Smooth muscle cell (in vitro differentiated cells): ENCODE results near the gene SPACA5B. TPM values are rescaled to one million over a fixed set of nuclear protein-coding genes. Genes with fewer than 3 reads are reported as not detected.
"Not testable (repeated sequence)": the region's sequence is repeated elsewhere in the genome, so short reads cannot be mapped to it uniquely, and the experiment has no call there.

Experiments
- DNase-seq: peaks from one replicate; lab custom pipeline; 2025; ENCODE audit not compliant: unreplicated experiment; lab: John Stamatoyannopoulos, UW
- H2AFZ ChIP-seq: fragments of 200-600 bp; sonication (generic); 2 replicates; pipeline ENCODE4 v1.6.0; 2016; ENCODE audit warnings: antibody characterized with exemption, low read depth, mild to moderate bottlenecking
- H3F3A ChIP-seq: fragments of 200-600 bp; sonication (generic); 2 replicates; pipeline ENCODE4 v1.6.0; 2017; ENCODE audit warnings: antibody characterized with exemption, low read depth
- H3K27ac ChIP-seq: fragments of 200-600 bp; sonication (generic); 2 replicates; pipeline ENCODE4 v1.5.1; 2016; ENCODE audit warnings: low read depth, mild to moderate bottlenecking
- H3K27me3 ChIP-seq: fragments of 200-600 bp; sonication (generic); 2 replicates; pipeline ENCODE4 v1.6.1; 2016; ENCODE audit warnings: low read depth, mild to moderate bottlenecking
- H3K36me3 ChIP-seq: fragments of 200-600 bp; sonication (generic); 2 replicates; pipeline ENCODE4 v1.5.1; 2016; ENCODE audit warnings: low read depth
- H3K4me1 ChIP-seq: fragments of 200-600 bp; sonication (generic); 2 replicates; pipeline ENCODE4 v1.5.1; 2016; ENCODE audit warnings: low read depth
- H3K4me2 ChIP-seq: fragments of 200-600 bp; sonication (generic); 2 replicates; pipeline ENCODE4 v1.6.0; 2016; ENCODE audit warnings: mild to moderate bottlenecking
- H3K4me3 ChIP-seq: fragments of 200-600 bp; sonication (generic); 2 replicates; pipeline ENCODE4 v1.5.1; 2016; ENCODE audit warnings: mild to moderate bottlenecking
- H3K79me2 ChIP-seq: fragments of 200-600 bp; sonication (generic); 2 replicates; pipeline ENCODE4 v1.6.0; 2016; ENCODE audit warnings: low read depth, mild to moderate bottlenecking
- H3K9ac ChIP-seq: fragments of 200-600 bp; sonication (generic); 2 replicates; pipeline ENCODE4 v1.6.0; 2016; ENCODE audit warnings: low read depth
- H3K9me3 ChIP-seq: fragments of 200-600 bp; sonication (generic); replicated peaks from 2 replicates; pipeline ENCODE4 v1.5.1; 2016; ENCODE audit warnings: low read depth
- H4K20me1 ChIP-seq: fragments of 200-600 bp; sonication (generic); 2 replicates; pipeline ENCODE4 v1.6.0; 2016; ENCODE audit warnings: low read depth
- CTCF ChIP-seq: fragments of 200-600 bp; sonication (generic); IDR thresholded peaks from 2 replicates; pipeline ENCODE4 v1.5.1; 2017; ENCODE audit warnings: borderline replicate concordance, mild to moderate bottlenecking, antibody characterized with exemption; ENCODE audit not compliant: insufficient read depth, poor library complexity, severe bottlenecking
- WGBS: methylation state at CpG from one replicate; pipeline ENCODE4 v1.1.7; 2016; ENCODE audit warnings: low lambda C conversion rate; 5-methylcytosine and 5-hydroxymethylcytosine counted together
- polyA plus RNA-seq: library from polyadenylated mRNA; unstranded; fragments of >200 nt; fragmentation: Nextera tagmentation; extraction: Ambion mirVana; gene quantifications from 2 replicates; pipeline ENCODE4 v1.2.1, GENCODE V29; 2016
- total RNA-seq: library from RNA; depleted of rRNA; stranded (reverse); fragments of >200 nt; gene quantifications from 2 replicates; pipeline ENCODE4 v1.2.3, GENCODE V29; 2014

SPACA5B gene
- total and polyA plus RNA-seq, 2 experiments from 2014 or later = not detected

- no peaks in the 10 kb centered on the region for H4K20me1 ChIP-seq
- H3F3A ChIP-seq = no peaks in the 10 kb centered on the region
- no peaks in the 10 kb centered on the region for H3K9me3 ChIP-seq
- no peak overlapping the region for H3K9ac ChIP-seq
- no peak overlapping the region for H2AFZ ChIP-seq
- no peaks in the 10 kb centered on the region for H3K79me2 ChIP-seq
- TF ChIP-seq CTCF = no peak
- 79% methylated on average over 5 of the region's 5 CpGs for WGBS
- H3K4me1 ChIP-seq = no peaks in the 10 kb centered on the region
- H3K27ac ChIP-seq = no peak overlapping the region
- no peak overlapping the region for H3K4me2 ChIP-seq
- no peaks in the 10 kb centered on the region for H3K27me3 ChIP-seq
- no peak overlapping the region for H3K4me3 ChIP-seq
- DNase-seq = no peak
- no peaks in the 10 kb centered on the region for H3K36me3 ChIP-seq
Observed at GRCh38 chrX:48090123-48090522, 40.3 kb upstream of the SPACA5B start.

- not testable (repeated sequence) for H4K20me1 ChIP-seq, H2AFZ ChIP-seq, H3K4me2 ChIP-seq, H3K36me3 ChIP-seq, H3K79me2 ChIP-seq, H3K9me3 ChIP-seq, H3F3A ChIP-seq, H3K4me1 ChIP-seq, H3K4me3 ChIP-seq, DNase-seq, H3K27me3 ChIP-seq, H3K27ac ChIP-seq, H3K9ac ChIP-seq
- 54% methylated on average over 3 of the region's 3 CpGs for WGBS
Observed at GRCh38 chrX:48092558-48092957, 37.9 kb upstream of the SPACA5B start.

GRCh38 chrX:48101443-48101842 lies 29.0 kb upstream of the SPACA5B start:
- no peak overlapping the region for H3K9ac ChIP-seq
- H3K79me2 ChIP-seq = no peaks in the 10 kb centered on the region
- no peaks in the 10 kb centered on the region for H3F3A ChIP-seq
- no peaks in the 10 kb centered on the region for H3K9me3 ChIP-seq
- H3K4me2 ChIP-seq = no peak overlapping the region
- H3K4me3 ChIP-seq = no peak overlapping the region
- WGBS = 87% methylated on average over 3 of the region's 3 CpGs
- no peak overlapping the region for H3K27ac ChIP-seq
- no peak overlapping the region for H2AFZ ChIP-seq
- H3K27me3 ChIP-seq = no peaks in the 10 kb centered on the region
- H3K4me1 ChIP-seq = no peaks in the 10 kb centered on the region
- DNase-seq = no peak
- no peak for TF ChIP-seq CTCF
- H4K20me1 ChIP-seq = no peaks in the 10 kb centered on the region
- H3K36me3 ChIP-seq = no peaks in the 10 kb centered on the region

- no peak for TF ChIP-seq CTCF
- DNase-seq = no peak
Observed at GRCh38 chrX:48102874-48103374, 27.5 kb upstream of the SPACA5B start.

More at GRCh38 chrX:48102874-48103374, 27.5 kb upstream of the SPACA5B start:
- WGBS = 86% methylated on average over 6 of the region's 6 CpGs
- Histone ChIP-seq H3K9me3 (no peaks in the 10 kb centered on the region), H2AFZ (no peak overlapping the region), H3K4me1 (no peaks in the 10 kb centered on the region), H3K27me3 (no peaks in the 10 kb centered on the region), H3K36me3 (no peaks in the 10 kb centered on the region), H3K79me2 (no peaks in the 10 kb centered on the region), H4K20me1 (no peaks in the 10 kb centered on the region), H3K9ac (no peak overlapping the region), H3K27ac (no peak overlapping the region), H3K4me2 (no peak overlapping the region), H3K4me3 (no peak overlapping the region), H3F3A (no peaks in the 10 kb centered on the region)
